BJ (cell line): Measurements from ENCODE around the gene ABHD11. TPM values are rescaled to one million over a fixed set of nuclear protein-coding genes. Genes with fewer than 3 reads are reported as not detected.

Experiments used
- CTCF ChIA-PET: fragments of 350-600 bp; formaldehyde crosslinking; extraction: SDS; loops from one replicate; lab custom pipeline; 2021; ENCODE audit warnings: antibody characterized with exemption, inconsistent platforms; lab: Yijun Ruan, JAX
- POLR2A ChIA-PET: fragments of 300-600 bp; sonication (Branson Sonifier 250); formaldehyde crosslinking; extraction: SDS; loops from one replicate; lab custom pipeline; 2021; ENCODE audit warnings: antibody characterized with exemption; lab: Charles Lee
- DNase-seq: peaks from one replicate; pipeline ENCODE4 v3.0.0-alpha.2; 2011; ENCODE audit warnings: low read depth
- H3K27me3 ChIP-seq: 2 replicates; pipeline ENCODE4 v1.6.0; 2011; ENCODE audit warnings: low read length; ENCODE audit not compliant: control insufficient read depth, insufficient read depth
- H3K36me3 ChIP-seq: 2 replicates; pipeline ENCODE4 v1.5.1; 2011; ENCODE audit warnings: low read length; ENCODE audit not compliant: control insufficient read depth, insufficient read depth
- H3K4me3 ChIP-seq: 2 replicates; pipeline ENCODE4 v1.5.1; 2011; ENCODE audit warnings: low read depth, mild to moderate bottlenecking, control low read depth, low read length
- polyA plus RNA-seq: library from polyadenylated mRNA; depleted of rRNA; stranded (reverse); fragments of >200 nt; gene quantifications from 2 replicates; pipeline ENCODE4 v1.2.3, GENCODE V29; 2011
- TF ChIP-seq, protein P1 (sequence below): IDR thresholded peaks from 2 replicates; pipeline ENCODE4 v1.5.1; 2011; ENCODE audit warnings: low read depth, mild to moderate bottlenecking, control low read depth, inconsistent platforms, low read length, moderate library complexity; ENCODE audit not compliant: insufficient read depth

ABHD11 gene
- polyA plus RNA-seq, 1 experiment: 16.9 TPM

DNA sequence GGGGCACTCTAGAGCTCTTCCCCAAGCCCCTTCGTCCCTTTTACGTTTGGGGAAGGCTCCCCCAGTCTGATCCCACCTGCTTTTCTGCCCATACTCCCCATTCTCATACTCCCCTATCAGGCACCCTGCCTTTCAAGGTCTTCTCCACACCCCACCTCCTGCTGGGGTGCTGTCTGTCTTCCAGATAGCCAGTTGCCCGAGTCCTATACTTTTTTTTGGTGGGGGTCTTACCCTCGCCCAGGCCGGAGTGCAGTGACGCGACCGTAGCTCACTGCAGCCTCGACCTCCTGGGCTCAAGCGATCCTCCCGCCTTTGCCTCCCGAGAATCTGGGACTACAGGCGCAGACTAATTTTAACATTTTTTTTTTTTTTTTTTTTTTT, 775 bp upstream of the ABHD11 start:
- H3K4me3 ChIP-seq: peak overlapping the region; percentile 76
- ChIA-PET CTCF (interaction anchor here (1.8 kb wide), 1 partner anchor 14 kb away, joined by 8 read pairs; no protein-coding TSS in a partner anchor), POLR2A (no interaction called here)
- TF ChIP-seq, protein P1, sequence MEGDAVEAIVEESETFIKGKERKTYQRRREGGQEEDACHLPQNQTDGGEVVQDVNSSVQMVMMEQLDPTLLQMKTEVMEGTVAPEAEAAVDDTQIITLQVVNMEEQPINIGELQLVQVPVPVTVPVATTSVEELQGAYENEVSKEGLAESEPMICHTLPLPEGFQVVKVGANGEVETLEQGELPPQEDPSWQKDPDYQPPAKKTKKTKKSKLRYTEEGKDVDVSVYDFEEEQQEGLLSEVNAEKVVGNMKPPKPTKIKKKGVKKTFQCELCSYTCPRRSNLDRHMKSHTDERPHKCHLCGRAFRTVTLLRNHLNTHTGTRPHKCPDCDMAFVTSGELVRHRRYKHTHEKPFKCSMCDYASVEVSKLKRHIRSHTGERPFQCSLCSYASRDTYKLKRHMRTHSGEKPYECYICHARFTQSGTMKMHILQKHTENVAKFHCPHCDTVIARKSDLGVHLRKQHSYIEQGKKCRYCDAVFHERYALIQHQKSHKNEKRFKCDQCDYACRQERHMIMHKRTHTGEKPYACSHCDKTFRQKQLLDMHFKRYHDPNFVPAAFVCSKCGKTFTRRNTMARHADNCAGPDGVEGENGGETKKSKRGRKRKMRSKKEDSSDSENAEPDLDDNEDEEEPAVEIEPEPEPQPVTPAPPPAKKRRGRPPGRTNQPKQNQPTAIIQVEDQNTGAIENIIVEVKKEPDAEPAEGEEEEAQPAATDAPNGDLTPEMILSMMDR: no peak
- no peak for DNase-seq
- peaks cover 4% of the 10 kb centered on the region for H3K36me3 ChIP-seq
- no peaks in the 10 kb centered on the region for H3K27me3 ChIP-seq

DNA sequence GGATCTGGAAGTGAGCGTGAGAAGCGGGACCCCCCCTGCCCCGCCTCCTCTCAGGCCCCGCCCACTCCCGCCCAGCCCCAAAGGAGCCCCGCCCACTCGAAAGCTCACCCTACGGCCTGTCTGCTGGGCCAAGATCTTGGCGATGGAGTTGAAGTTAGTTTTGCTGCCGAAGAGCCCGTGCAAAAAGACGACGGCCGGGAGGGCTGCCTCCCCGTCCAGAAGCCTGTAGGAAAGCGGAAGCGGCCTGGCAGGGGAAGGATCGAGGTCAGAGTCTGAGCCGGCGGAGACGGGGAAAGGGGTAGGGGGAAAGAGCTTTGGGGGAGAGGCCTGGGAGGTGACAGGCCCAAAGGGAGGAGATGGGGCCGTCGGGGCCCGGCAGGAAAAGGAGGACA, 386 bp downstream of the ABHD11 start:
- TF ChIP-seq, protein P1: no peak
- peak overlapping the region; percentile 76 for H3K4me3 ChIP-seq
- no peaks in the 10 kb centered on the region for H3K27me3 ChIP-seq
- ChIA-PET POLR2A (no interaction called here), CTCF (interaction anchor here (1.0 to 8.7 kb wide), 3 partner anchors 12 to 132 kb away, joined by 3 to 92 read pairs (median 8); no protein-coding TSS in a partner anchor)
- DNase-seq: no peak
- peaks cover 4% of the 10 kb centered on the region for H3K36me3 ChIP-seq

DNA sequence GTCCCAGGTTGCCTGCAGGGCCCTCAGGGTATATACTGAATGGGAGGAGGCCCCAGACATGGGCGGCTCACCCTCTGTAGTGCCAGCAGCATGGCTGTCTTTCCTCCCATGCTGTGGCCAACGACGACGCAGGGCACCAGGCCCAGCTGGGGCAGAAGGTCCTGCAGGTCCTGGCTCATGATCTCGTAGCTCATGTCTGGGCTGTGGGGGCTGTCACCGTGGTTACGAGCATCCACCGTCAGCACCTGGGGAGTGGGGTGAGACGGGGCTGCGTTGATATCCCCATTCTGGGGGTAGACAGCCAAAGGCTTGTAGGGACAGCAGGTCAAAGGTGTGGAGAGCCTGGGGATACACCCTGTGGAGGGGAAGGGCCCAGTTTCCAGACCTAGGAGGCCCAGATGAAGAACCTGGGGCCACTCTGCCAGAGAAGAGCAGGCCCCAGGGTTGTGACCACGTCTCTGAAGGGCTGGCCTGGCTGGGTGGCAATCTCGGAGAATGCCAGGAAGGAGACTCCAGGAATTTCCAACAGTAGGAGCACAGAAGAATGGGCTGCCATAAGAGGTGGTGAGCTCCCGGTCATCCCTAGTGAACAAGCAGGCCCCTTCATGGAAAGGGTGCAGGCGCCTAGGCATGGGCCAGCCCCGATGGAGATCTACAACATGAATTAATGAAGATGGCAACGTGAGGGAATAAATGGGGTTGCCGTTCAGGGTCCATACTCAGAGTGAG, 947 bp downstream of the ABHD11 start:
- TF ChIP-seq, protein P1: no peak
- ChIA-PET POLR2A (no interaction called here), CTCF (interaction anchor here (0.9 to 8.7 kb wide), 4 partner anchors 12 to 131 kb away, joined by 3 to 92 read pairs (median 6); no protein-coding TSS in a partner anchor)
- H3K4me3 ChIP-seq: peak overlapping the region; percentile 76
- DNase-seq: no peak
- peaks cover 4% of the 10 kb centered on the region for H3K36me3 ChIP-seq
- H3K27me3 ChIP-seq: no peaks in the 10 kb centered on the region

DNA sequence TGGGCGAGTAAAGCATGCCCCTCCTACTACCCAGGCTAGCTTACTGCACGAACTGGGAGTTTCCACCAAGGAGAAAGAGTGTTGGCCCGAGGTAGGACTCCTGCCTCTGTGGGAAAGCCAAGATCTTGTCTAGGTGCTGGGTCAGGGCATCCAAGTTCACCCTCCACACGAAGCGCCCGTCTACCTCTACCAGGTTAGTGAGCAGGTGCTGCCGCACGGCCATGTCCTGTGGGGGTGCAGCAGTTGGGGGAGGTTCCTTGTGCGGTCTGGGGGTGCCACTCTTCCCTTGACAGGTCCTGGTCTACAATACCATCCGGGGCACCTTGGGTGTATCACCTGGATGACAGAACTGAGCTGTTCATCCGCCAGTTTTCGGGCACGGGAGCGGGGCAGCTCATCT, 1.7 kb downstream of the ABHD11 start:
- ChIA-PET CTCF (interaction anchor here (0.9 to 8.7 kb wide), 3 partner anchors 17 to 130 kb away, joined by 3 to 92 read pairs (median 3); no protein-coding TSS in a partner anchor), POLR2A (no interaction called here)

DNA sequence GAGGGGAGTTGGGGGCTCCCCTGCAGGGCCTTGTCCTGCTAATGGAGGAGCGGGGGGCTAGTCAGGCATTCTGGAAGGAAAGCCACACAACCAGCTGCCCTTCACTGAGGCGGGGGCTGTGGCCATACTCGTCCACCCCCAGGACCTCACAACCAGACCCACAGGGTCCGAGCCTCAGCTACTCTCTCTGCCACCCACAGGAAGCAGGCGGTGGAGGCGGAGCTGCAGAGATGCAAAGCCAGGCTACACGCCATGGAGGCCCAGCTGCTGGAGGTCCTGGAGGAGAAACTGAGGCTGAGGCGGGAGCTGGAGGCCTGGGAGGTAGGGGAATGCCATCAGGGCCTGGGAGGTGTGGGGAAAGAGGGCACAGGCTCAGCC, 3.1 kb downstream of the ABHD11 start:
- H3K4me3 ChIP-seq: no peak overlapping the region
- DNase-seq: no peak
- POLR2A ChIA-PET: no interaction called here
- CTCF ChIA-PET: interaction anchor here (0.8 to 8.7 kb wide), 13 partner anchors 8 to 148 kb away, joined by 3 to 92 read pairs (median 4); partner anchors contain the start of genes STX1A and VPS37D
- TF ChIP-seq, protein P1: no peak
- H3K36me3 ChIP-seq: peaks cover 4% of the 10 kb centered on the region
- no peaks in the 10 kb centered on the region for H3K27me3 ChIP-seq

More for the DNA sequence above, 1.7 kb downstream of the ABHD11 start:
- Histone ChIP-seq H3K4me3 (no peak overlapping the region), H3K36me3 (peaks cover 4% of the 10 kb centered on the region), H3K27me3 (no peaks in the 10 kb centered on the region)
- TF ChIP-seq, protein P1: no peak
- no peak for DNase-seq
